Activated CD4-positive, alpha-beta T cell treated with anti-CD3 and anti-CD28 coated beads for 4 hours (primary cell): ENCODE measurements around the gene DDB1.

Experiments used
- DNase-seq, 2 donors: peaks; one replicate each; pipeline ENCODE4 v3.0.0-alpha.2; 2020

The DDB1 gene

GRCh38 chr11:61334434-61335354, 1.8 kb upstream of the DDB1 start:
- DNase-seq = no peak

GRCh38 chr11:61333550-61334433, 887 bp upstream of the DDB1 start:
- DNase-seq = no peak

GRCh38 chr11:61332281-61332796, 566 bp downstream of the DDB1 start:
- DNase-seq = no peak

GRCh38 chr11:61331651-61332050, 1.3 kb downstream of the DDB1 start:
- no peak for DNase-seq

GRCh38 chr11:61329871-61330270, 3.0 kb downstream of the DDB1 start:
- no peak for DNase-seq

GRCh38 chr11:61328351-61328750, 4.6 kb downstream of the DDB1 start:
- DNase-seq = no peak

- DNase-seq = no peak
Observed at GRCh38 chr11:61327669-61328071, 5.2 kb downstream of the DDB1 start.

GRCh38 chr11:61325649-61326414, 7.1 kb downstream of the DDB1 start:
- DNase-seq = no peak

GRCh38 chr11:61315260-61315659, 17.6 kb downstream of the DDB1 start:
- no peak for DNase-seq

- DNase-seq = no peak
Observed at GRCh38 chr11:61310749-61311148, 22.2 kb downstream of the DDB1 start.

GRCh38 chr11:61309739-61310138, 23.2 kb downstream of the DDB1 start:
- no peak for DNase-seq

GRCh38 chr11:61309141-61309540, 23.8 kb downstream of the DDB1 start:
- DNase-seq = no peak

GRCh38 chr11:61307354-61307753, 25.6 kb downstream of the DDB1 start:
- no peak for DNase-seq

GRCh38 chr11:61306221-61306620, 26.7 kb downstream of the DDB1 start:
- no peak for DNase-seq

GRCh38 chr11:61305417-61305816, 27.5 kb downstream of the DDB1 start:
- no peak for DNase-seq

GRCh38 chr11:61303725-61304124, 29.2 kb downstream of the DDB1 start:
- DNase-seq = no peak

GRCh38 chr11:61302550-61302949, 30.4 kb downstream of the DDB1 start:
- no peak for DNase-seq

- no peak for DNase-seq
Observed at GRCh38 chr11:61298663-61299244, 34.2 kb downstream of the DDB1 start.

- no peak for DNase-seq
Observed at GRCh38 chr11:61297746-61298145, 35.2 kb downstream of the DDB1 start.

- DNase-seq = no peak
Observed at GRCh38 chr11:61297341-61297740, 35.6 kb downstream of the DDB1 start.

- no peak for DNase-seq
Observed at GRCh38 chr11:61295596-61295926, 37.3 kb downstream of the DDB1 start.
